Measurements from ENCODE around the gene TMEM8B.

TMEM8B gene

DNA sequence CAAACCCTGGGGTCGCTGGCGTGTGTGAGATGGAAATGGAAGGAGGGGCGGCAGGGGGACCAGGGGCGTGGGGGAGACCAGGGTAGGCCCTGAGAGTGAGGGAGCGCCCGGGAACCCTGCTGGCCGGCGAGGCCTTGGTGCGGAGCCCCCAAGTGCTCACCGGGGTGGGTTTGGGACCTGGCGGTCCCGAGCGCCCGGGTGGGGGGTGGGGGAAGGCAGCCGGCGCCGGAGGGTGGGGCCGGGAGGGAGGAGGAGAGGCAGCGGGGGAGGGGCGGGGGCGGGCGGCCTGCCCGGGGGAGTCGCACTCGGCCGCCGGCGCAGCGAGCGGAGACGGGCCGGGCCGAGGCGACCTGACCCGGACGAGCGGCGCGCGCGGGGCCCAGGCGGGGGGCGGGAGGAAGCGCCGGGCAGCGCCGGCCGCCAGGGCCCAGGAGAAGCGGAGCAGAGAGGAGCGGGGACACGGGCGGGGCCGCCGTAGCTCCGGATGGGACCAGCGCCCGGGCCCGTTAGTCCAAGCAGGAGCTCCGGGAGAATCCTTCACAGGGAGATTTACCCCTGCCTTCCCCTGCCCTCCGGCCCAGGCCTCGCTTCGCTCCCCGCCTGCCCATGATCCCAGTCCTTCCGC, 37.6 kb upstream of the TMEM8B start, which contains the start of gene NPR2:
Gene NPR2, plus strand, starts transcription at position 295 of the 625 bp plus-strand sequence. CDS start 818 bp downstream, outside the sequence.
- no peaks in the 10 kb centered on the region for H3K36me3 ChIP-seq (replicated peaks; ENCODE audit: insufficient read depth, low read length)
- H4K20me1 ChIP-seq (ENCODE audit: insufficient read depth, low read length): no peaks in the 10 kb centered on the region
- no peak for TF ChIP-seq EZH2 (optimal IDR thresholded peaks at IDR 0.05; ENCODE audit: low read depth, low read length)
- TF ChIP-seq, protein P1, sequence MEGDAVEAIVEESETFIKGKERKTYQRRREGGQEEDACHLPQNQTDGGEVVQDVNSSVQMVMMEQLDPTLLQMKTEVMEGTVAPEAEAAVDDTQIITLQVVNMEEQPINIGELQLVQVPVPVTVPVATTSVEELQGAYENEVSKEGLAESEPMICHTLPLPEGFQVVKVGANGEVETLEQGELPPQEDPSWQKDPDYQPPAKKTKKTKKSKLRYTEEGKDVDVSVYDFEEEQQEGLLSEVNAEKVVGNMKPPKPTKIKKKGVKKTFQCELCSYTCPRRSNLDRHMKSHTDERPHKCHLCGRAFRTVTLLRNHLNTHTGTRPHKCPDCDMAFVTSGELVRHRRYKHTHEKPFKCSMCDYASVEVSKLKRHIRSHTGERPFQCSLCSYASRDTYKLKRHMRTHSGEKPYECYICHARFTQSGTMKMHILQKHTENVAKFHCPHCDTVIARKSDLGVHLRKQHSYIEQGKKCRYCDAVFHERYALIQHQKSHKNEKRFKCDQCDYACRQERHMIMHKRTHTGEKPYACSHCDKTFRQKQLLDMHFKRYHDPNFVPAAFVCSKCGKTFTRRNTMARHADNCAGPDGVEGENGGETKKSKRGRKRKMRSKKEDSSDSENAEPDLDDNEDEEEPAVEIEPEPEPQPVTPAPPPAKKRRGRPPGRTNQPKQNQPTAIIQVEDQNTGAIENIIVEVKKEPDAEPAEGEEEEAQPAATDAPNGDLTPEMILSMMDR (IDR thresholded peaks at IDR 0.05; ENCODE audit: low read length): no peak
- TF ChIP-seq EZH2phosphoT487 (IDR thresholded peaks at IDR 0.05; ENCODE audit: low read length): no peak
- H3K4me1 ChIP-seq (ENCODE audit: low read length): peaks cover 11% of the 10 kb centered on the region
- H3K9me3 ChIP-seq (replicated peaks; ENCODE audit: insufficient read depth, low read length): no peaks in the 10 kb centered on the region
- peaks cover 12% of the 10 kb centered on the region for H3F3A ChIP-seq (ENCODE audit: insufficient read depth, low read length)
- no peak within 1 kb of the TSS for H3K4me2 ChIP-seq (ENCODE audit: low read depth, low read length)
- H3K4me3 ChIP-seq (ENCODE audit: low read length): no peak within 1 kb of the TSS
- no peaks in the 10 kb centered on the region for H3K79me2 ChIP-seq (ENCODE audit: low read length)
- H3K9me2 ChIP-seq (replicated peaks; ENCODE audit: insufficient read depth, low read length): no peaks in the 10 kb centered on the region
- no peak within 1 kb of the TSS for H3K9ac ChIP-seq (ENCODE audit: low read length)
- no peak for DNase-seq
- H2AFZ ChIP-seq (ENCODE audit: low read length): no peak within 1 kb of the TSS
- no peak within 1 kb of the TSS for H3K27ac ChIP-seq (ENCODE audit: low read length)
- H3K27me3 ChIP-seq (replicated peaks; ENCODE audit: insufficient read depth, low read length): peaks cover 2% of the 10 kb centered on the region; the same call in 1 of the 2 replicates

DNA sequence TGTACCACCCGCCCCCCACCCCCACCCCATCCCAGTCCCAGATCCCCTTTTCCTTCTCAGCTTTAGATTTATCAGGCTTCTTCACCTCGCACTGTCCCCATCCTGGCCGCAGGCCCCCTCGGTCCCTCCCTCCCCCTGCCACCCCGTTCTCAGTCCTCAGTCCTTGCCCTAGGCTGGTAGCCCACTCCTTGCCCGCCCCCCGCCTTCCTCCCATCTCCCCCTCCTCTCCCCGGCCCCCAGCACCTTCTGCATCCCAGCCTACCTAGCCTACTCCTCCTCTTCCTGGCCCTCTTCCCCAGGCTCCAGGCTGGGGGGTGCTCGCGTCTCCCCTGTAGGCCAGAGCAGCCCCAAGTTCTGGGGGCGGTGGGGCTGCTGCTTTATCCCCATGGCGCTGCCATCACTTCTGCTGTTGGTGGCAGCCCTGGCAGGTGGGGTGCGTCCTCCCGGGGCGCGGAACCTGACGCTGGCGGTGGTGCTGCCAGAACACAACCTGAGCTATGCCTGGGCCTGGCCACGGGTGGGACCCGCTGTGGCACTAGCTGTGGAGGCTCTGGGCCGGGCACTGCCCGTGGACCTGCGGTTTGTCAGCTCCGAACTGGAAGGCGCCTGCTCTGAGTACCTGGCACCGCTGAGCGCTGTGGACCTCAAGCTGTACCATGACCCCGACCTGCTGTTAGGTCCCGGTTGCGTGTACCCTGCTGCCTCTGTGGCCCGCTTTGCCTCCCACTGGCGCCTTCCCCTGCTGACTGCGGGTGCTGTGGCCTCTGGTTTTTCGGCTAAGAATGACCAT, 36.8 kb upstream of the TMEM8B start:
- H3K27me3 ChIP-seq (replicated peaks; ENCODE audit: insufficient read depth, low read length): peaks cover 5% of the 10 kb centered on the region; the same call in 1 of the 2 replicates
- H3K9ac ChIP-seq (ENCODE audit: low read length): no peak overlapping the region
- no peaks in the 10 kb centered on the region for H3K79me2 ChIP-seq (ENCODE audit: low read length)
- no peak for TF ChIP-seq EZH2 (optimal IDR thresholded peaks at IDR 0.05; ENCODE audit: low read depth, low read length)
- TF ChIP-seq, protein P1 (IDR thresholded peaks at IDR 0.05; ENCODE audit: low read length): no peak
- no peak for TF ChIP-seq EZH2phosphoT487 (IDR thresholded peaks at IDR 0.05; ENCODE audit: low read length)
- peaks cover 15% of the 10 kb centered on the region for H3K4me1 ChIP-seq (ENCODE audit: low read length)
- no peak overlapping the region for H3K4me2 ChIP-seq (ENCODE audit: low read depth, low read length)
- H3K9me2 ChIP-seq (replicated peaks; ENCODE audit: insufficient read depth, low read length): no peaks in the 10 kb centered on the region
- no peaks in the 10 kb centered on the region for H3K36me3 ChIP-seq (replicated peaks; ENCODE audit: insufficient read depth, low read length)
- no peak overlapping the region for H3K27ac ChIP-seq (ENCODE audit: low read length)
- H3K4me3 ChIP-seq (ENCODE audit: low read length): no peak overlapping the region
- H4K20me1 ChIP-seq (ENCODE audit: insufficient read depth, low read length): no peaks in the 10 kb centered on the region
- no peak for DNase-seq
- H3F3A ChIP-seq (ENCODE audit: insufficient read depth, low read length): peaks cover 12% of the 10 kb centered on the region
- no peak overlapping the region for H2AFZ ChIP-seq (ENCODE audit: low read length)
- H3K9me3 ChIP-seq (replicated peaks; ENCODE audit: insufficient read depth, low read length): no peaks in the 10 kb centered on the region

DNA sequence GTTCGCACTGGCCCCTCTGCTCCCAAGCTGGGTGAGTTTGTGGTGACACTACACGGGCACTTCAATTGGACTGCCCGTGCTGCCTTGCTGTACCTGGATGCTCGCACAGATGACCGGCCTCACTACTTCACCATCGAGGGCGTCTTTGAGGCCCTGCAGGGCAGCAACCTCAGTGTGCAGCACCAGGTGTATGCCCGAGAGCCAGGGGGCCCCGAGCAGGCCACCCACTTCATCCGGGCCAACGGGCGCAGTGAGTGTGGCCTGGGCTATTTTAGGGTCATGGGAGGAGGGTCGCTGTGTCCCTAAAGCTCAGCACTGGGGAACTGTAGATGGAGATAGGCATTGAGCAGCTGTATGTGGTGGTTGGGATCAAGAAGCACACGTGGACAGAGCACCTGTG, 36.2 kb upstream of the TMEM8B start:
- Histone ChIP-seq H3K4me2 (ENCODE audit: low read depth, low read length) (no peak overlapping the region), H3K4me3 (ENCODE audit: low read length) (no peak overlapping the region), H3K27me3 (replicated peaks; ENCODE audit: insufficient read depth, low read length) (peaks cover 5% of the 10 kb centered on the region; the same call in 1 of the 2 replicates), H3F3A (ENCODE audit: insufficient read depth, low read length) (peaks cover 15% of the 10 kb centered on the region), H2AFZ (ENCODE audit: low read length) (no peak overlapping the region), H3K4me1 (ENCODE audit: low read length) (peaks cover 21% of the 10 kb centered on the region), H3K27ac (ENCODE audit: low read length) (no peak overlapping the region), H3K36me3 (replicated peaks; ENCODE audit: insufficient read depth, low read length) (no peaks in the 10 kb centered on the region), H4K20me1 (ENCODE audit: insufficient read depth, low read length) (no peaks in the 10 kb centered on the region), H3K9me2 (replicated peaks; ENCODE audit: insufficient read depth, low read length) (no peaks in the 10 kb centered on the region), H3K79me2 (ENCODE audit: low read length) (no peaks in the 10 kb centered on the region), H3K9me3 (replicated peaks; ENCODE audit: insufficient read depth, low read length) (no peaks in the 10 kb centered on the region), H3K9ac (ENCODE audit: low read length) (no peak overlapping the region)
- TF ChIP-seq, protein P1 (IDR thresholded peaks at IDR 0.05; ENCODE audit: low read length): no peak
- TF ChIP-seq EZH2 (optimal IDR thresholded peaks at IDR 0.05; ENCODE audit: low read depth, low read length) (no peak), EZH2phosphoT487 (IDR thresholded peaks at IDR 0.05; ENCODE audit: low read length) (no peak)
- DNase-seq: no peak
